ENCODE measurements around the gene NHEJ1.

NHEJ1 gene

DNA sequence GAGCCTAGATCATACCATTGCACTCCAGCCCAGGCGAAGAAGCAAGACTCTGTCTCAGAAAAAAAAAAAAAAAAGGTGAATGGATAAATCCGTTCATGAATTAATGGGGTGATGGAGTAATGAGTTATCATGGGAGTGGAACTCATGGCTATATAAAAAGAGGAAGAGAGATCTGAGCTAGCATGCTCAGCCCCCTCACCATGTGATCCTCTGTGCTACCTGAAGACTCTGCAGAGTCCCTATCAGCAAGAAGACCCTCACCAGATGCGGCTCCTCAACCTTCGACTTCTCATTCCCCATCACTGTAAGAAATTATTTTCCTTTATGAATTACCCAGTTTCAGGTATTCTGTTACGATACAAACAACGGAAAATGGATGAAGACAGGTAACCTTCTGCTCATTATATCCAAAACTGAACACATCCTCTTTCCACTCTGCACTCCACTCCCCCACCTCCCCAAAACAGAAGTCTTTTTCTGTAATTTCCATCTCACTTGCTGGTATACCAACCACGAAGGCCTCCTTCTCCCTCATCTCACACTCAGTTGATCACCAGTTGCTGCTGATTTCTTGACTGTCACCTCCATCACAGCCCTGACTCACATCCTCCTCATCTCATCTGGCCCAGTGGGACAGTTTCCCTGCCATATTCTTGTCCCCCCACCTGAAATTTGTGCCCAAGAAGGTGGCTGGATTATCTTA lies 26.3 kb upstream of the NHEJ1 start:
- Histone ChIP-seq H2AFZ (ENCODE audit: low read length) (no peak overlapping the region), H3K4me3 (ENCODE audit: low read length) (no peak overlapping the region), H3K9ac (ENCODE audit: low read length) (no peak overlapping the region), H3F3A (ENCODE audit: insufficient read depth, low read length) (no peaks in the 10 kb centered on the region), H3K4me1 (ENCODE audit: low read length) (no peaks in the 10 kb centered on the region), H3K4me2 (ENCODE audit: low read depth, low read length) (no peak overlapping the region), H4K20me1 (ENCODE audit: insufficient read depth, low read length) (no peaks in the 10 kb centered on the region), H3K9me3 (replicated peaks; ENCODE audit: insufficient read depth, low read length) (no peaks in the 10 kb centered on the region), H3K27ac (ENCODE audit: low read length) (no peak overlapping the region), H3K27me3 (replicated peaks; ENCODE audit: insufficient read depth, low read length) (no peaks in the 10 kb centered on the region), H3K9me2 (replicated peaks; ENCODE audit: insufficient read depth, low read length) (no peaks in the 10 kb centered on the region), H3K36me3 (replicated peaks; ENCODE audit: insufficient read depth, low read length) (0 out of 2 replicates have a peak, but pooled peaks cover 4% of the 10 kb centered on the region), H3K79me2 (ENCODE audit: low read length) (no peaks in the 10 kb centered on the region)
- TF ChIP-seq EZH2 (optimal IDR thresholded peaks at IDR 0.05; ENCODE audit: low read depth, low read length) = no peak
- no peak for TF ChIP-seq EZH2phosphoT487 (IDR thresholded peaks at IDR 0.05; ENCODE audit: low read length)
- TF ChIP-seq, protein P1, sequence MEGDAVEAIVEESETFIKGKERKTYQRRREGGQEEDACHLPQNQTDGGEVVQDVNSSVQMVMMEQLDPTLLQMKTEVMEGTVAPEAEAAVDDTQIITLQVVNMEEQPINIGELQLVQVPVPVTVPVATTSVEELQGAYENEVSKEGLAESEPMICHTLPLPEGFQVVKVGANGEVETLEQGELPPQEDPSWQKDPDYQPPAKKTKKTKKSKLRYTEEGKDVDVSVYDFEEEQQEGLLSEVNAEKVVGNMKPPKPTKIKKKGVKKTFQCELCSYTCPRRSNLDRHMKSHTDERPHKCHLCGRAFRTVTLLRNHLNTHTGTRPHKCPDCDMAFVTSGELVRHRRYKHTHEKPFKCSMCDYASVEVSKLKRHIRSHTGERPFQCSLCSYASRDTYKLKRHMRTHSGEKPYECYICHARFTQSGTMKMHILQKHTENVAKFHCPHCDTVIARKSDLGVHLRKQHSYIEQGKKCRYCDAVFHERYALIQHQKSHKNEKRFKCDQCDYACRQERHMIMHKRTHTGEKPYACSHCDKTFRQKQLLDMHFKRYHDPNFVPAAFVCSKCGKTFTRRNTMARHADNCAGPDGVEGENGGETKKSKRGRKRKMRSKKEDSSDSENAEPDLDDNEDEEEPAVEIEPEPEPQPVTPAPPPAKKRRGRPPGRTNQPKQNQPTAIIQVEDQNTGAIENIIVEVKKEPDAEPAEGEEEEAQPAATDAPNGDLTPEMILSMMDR (IDR thresholded peaks at IDR 0.05; ENCODE audit: low read length) = no peak
- DNase-seq = no peak

GRCh38 chr2:219184121-219184520 lies 23.5 kb upstream of the NHEJ1 start:
- H3K4me1 ChIP-seq (ENCODE audit: low read length) = peaks cover 3% of the 10 kb centered on the region; the same call in 1 of the 2 replicates
- peaks cover 4% of the 10 kb centered on the region; the same call in 1 of the 2 replicates for H3K36me3 ChIP-seq (replicated peaks; ENCODE audit: insufficient read depth, low read length)
- H3K4me3 ChIP-seq (ENCODE audit: low read length) = no peak overlapping the region
- no peak for TF ChIP-seq EZH2phosphoT487 (IDR thresholded peaks at IDR 0.05; ENCODE audit: low read length)
- TF ChIP-seq, protein P1 (IDR thresholded peaks at IDR 0.05; ENCODE audit: low read length) = no peak
- no peak for TF ChIP-seq EZH2 (optimal IDR thresholded peaks at IDR 0.05; ENCODE audit: low read depth, low read length)
- H2AFZ ChIP-seq (ENCODE audit: low read length) = no peak overlapping the region
- H3K9me2 ChIP-seq (replicated peaks; ENCODE audit: insufficient read depth, low read length) = no peaks in the 10 kb centered on the region
- no peaks in the 10 kb centered on the region for H3K27me3 ChIP-seq (replicated peaks; ENCODE audit: insufficient read depth, low read length)
- DNase-seq = no peak
- peaks cover 16% of the 10 kb centered on the region for H3K79me2 ChIP-seq (ENCODE audit: low read length)
- H3K9ac ChIP-seq (ENCODE audit: low read length) = no peak overlapping the region
- no peak overlapping the region for H3K4me2 ChIP-seq (ENCODE audit: low read depth, low read length)
- H4K20me1 ChIP-seq (ENCODE audit: insufficient read depth, low read length) = no peaks in the 10 kb centered on the region
- H3K27ac ChIP-seq (ENCODE audit: low read length) = no peak overlapping the region
- no peaks in the 10 kb centered on the region for H3F3A ChIP-seq (ENCODE audit: insufficient read depth, low read length)
- H3K9me3 ChIP-seq (replicated peaks; ENCODE audit: insufficient read depth, low read length) = no peaks in the 10 kb centered on the region

DNA sequence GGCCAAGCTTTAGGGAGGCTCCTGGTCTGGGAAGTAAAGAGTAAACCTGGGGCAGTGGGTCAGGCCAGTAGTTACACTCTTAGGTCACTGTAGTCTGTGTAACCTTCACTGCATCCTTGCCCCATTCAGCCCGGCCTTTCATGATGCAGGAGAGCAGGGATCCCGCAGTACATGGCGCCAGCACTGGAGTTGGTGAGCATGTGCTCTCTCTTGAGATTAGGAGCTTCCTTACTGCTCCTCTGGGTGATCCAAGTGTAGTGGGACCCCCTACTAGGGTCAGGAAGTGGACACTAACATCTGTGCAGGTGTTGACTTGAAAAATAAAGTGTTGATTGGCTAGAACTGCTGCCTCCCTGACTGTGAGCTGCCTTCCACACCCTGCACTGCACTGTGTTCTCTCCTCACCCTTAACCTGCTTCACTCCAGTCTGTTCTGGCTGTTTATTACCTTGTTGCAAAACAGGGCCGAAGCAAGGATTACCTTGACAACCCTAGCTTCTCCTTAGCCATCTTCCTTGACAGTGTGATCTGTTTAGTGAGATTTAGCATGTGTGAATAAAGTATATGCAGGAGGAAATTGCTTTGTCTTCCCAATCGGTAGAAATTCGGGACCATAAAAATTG lies 22.6 kb upstream of the NHEJ1 start:
- TF ChIP-seq EZH2 (optimal IDR thresholded peaks at IDR 0.05; ENCODE audit: low read depth, low read length) = no peak
- no peak for TF ChIP-seq EZH2phosphoT487 (IDR thresholded peaks at IDR 0.05; ENCODE audit: low read length)
- TF ChIP-seq, protein P1 (IDR thresholded peaks at IDR 0.05; ENCODE audit: low read length) = no peak
- no peak for DNase-seq
- no peaks in the 10 kb centered on the region for H3K9me2 ChIP-seq (replicated peaks; ENCODE audit: insufficient read depth, low read length)
- peaks cover 4% of the 10 kb centered on the region; the same call in 1 of the 2 replicates for H3K36me3 ChIP-seq (replicated peaks; ENCODE audit: insufficient read depth, low read length)
- peaks cover 7% of the 10 kb centered on the region; the same call in 1 of the 2 replicates for H3K4me1 ChIP-seq (ENCODE audit: low read length)
- H2AFZ ChIP-seq (ENCODE audit: low read length) = no peak overlapping the region
- no peak overlapping the region for H3K4me2 ChIP-seq (ENCODE audit: low read depth, low read length)
- no peak overlapping the region for H3K4me3 ChIP-seq (ENCODE audit: low read length)
- H3K27ac ChIP-seq (ENCODE audit: low read length) = no peak overlapping the region
- no peaks in the 10 kb centered on the region for H3K27me3 ChIP-seq (replicated peaks; ENCODE audit: insufficient read depth, low read length)
- H3K9me3 ChIP-seq (replicated peaks; ENCODE audit: insufficient read depth, low read length) = no peaks in the 10 kb centered on the region
- no peak overlapping the region for H3K9ac ChIP-seq (ENCODE audit: low read length)
- H3K79me2 ChIP-seq (ENCODE audit: low read length) = peaks cover 24% of the 10 kb centered on the region
- no peaks in the 10 kb centered on the region for H3F3A ChIP-seq (ENCODE audit: insufficient read depth, low read length)
- H4K20me1 ChIP-seq (ENCODE audit: insufficient read depth, low read length) = no peaks in the 10 kb centered on the region
